Lung (tissue), 12 donors: ENCODE data around the gene XYLT1. TPM values are rescaled to one million over a fixed set of nuclear protein-coding genes. Genes with fewer than 3 reads are reported as not detected.

Source experiments
- ATAC-seq: fragments of 200-7000 bp; cut with Tn5 transposase; one replicate; pipeline ENCODE4 v1.9.1; 2020; ENCODE audit warnings: moderate number of reproducible peaks; ENCODE audit not compliant: insufficient read depth, low FRiP score
- DNase-seq, 3 donors: peaks; one replicate each; pipeline ENCODE4 v3.0.0-alpha.2; 2013 to 2017
- H3K27ac ChIP-seq, 2 donors: one replicate each; pipeline ENCODE4 v1.5.1; 2013; ENCODE audit warnings: mild to moderate bottlenecking in 2 of 2, moderate library complexity in 2 of 2, control low read depth in 1 of 2, inconsistent platforms in 1 of 2, low read depth in 1 of 2, low read length in 1 of 2
- H3K27me3 ChIP-seq, 3 donors: one replicate each; pipeline ENCODE4 v1.5.1; 2013; ENCODE audit warnings: low read length in 2 of 3; ENCODE audit not compliant: control insufficient read depth in 3 of 3, insufficient read depth in 3 of 3
- H3K36me3 ChIP-seq, 4 donors: one replicate each; pipeline ENCODE4 v1.5.1; 2013; ENCODE audit warnings: low read length in 4 of 4, mild to moderate bottlenecking in 1 of 4, moderate library complexity in 1 of 4; ENCODE audit not compliant: control insufficient read depth in 4 of 4, insufficient read depth in 4 of 4
- H3K4me1 ChIP-seq, 5 donors: one replicate each; pipeline ENCODE4 v1.5.1; 2013; ENCODE audit warnings: low read length in 5 of 5, mild to moderate bottlenecking in 2 of 5, moderate library complexity in 1 of 5; ENCODE audit not compliant: control insufficient read depth in 5 of 5, insufficient read depth in 5 of 5
- H3K4me3 ChIP-seq: one replicate; pipeline ENCODE4 v1.5.1; 2013; ENCODE audit warnings: mild to moderate bottlenecking, control low read depth, moderate library complexity
- H3K9ac ChIP-seq, 2 donors: one replicate each; pipeline ENCODE4 v1.5.1; 2013; ENCODE audit warnings: low read length in 2 of 2, control low read depth in 1 of 2; ENCODE audit not compliant: insufficient read depth in 1 of 2
- H3K9me3 ChIP-seq, 4 donors: one replicate each; pipeline ENCODE4 v1.5.1; 2013; ENCODE audit warnings: low read length in 3 of 4, mild to moderate bottlenecking in 1 of 4, moderate library complexity in 1 of 4; ENCODE audit not compliant: control insufficient read depth in 4 of 4, insufficient read depth in 3 of 4
- WGBS, 2 donors: extraction: QIAGEN DNeasy Blood & Tissue Kit; methylation state at CpG; one replicate each; pipeline ENCODE4 v1.1.7; 2013; 5-methylcytosine and 5-hydroxymethylcytosine counted together
- polyA plus RNA-seq, 2 donors: library from polyadenylated mRNA; stranded (reverse); fragments of 200-250 nt; gene quantifications; one replicate each; pipeline ENCODE4 v1.2.1, GENCODE V29; 2013
- total RNA-seq, 2 donors: library from RNA; depleted of rRNA in 1 of 2; stranded (reverse); fragments of >200 nt in 1 of 2; gene quantifications; one replicate each; pipeline ENCODE4 v1.2.1, GENCODE V29; 2014 to 2021
- TF ChIP-seq, protein P1 (sequence below): IDR thresholded peaks from 2 replicates; pipeline ENCODE4 v1.5.1; 2012; ENCODE audit warnings: mild to moderate bottlenecking; ENCODE audit errors: control extremely low read depth, extremely low read depth
- donor health status: control.
- donor health status: control.
- donor health status: Bipolar disorder and iron deficiency.
- donor health status: healthy.
- donor health status: DM: yes; HTN: yes; CAD: no.

Gene XYLT1
- total and polyA plus RNA-seq, 4 donors: 1.4 to 11.5 (median 6.9) TPM

DNA sequence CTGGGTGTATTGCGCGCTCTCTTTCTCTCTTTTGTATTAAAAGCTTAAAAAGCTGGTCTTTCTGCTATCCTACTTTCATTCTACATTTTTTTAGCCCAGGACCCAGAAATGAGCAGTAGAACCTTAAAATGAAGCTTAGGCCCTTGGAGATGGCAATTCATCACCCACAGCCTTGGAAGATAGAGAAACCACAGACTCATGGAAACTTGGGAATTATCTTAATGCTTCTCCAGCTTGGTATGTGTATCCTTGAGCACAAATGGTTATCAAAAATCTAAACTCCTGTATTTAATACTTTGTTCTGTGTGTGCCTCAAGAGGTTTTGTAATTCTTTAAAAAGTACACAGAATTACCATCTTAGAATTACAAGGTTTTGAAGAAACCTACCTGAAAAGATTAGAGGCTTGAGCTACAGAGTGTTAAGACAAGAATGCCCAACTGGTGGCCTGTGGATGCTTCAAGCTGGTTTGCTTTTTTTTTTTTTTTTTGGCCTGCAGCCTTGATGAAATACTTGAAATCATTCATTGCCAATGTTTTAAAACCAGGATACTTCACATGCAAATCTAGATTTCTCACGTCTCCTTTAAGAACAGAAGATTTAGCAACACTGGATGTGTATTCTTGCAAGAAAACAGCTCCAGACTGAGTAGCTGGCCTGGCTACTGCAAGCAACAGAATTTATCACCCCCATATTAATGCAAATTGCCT lies 105.0 kb downstream of the XYLT1 start:
- H3K9me3 ChIP-seq: no peaks in the 10 kb centered on the region
- no peaks in the 10 kb centered on the region for H3K36me3 ChIP-seq
- peak in 2 of 3 donors; percentile 34 to 40 for DNase-seq
- no peak overlapping the region for H3K4me3 ChIP-seq
- 68 to 82% methylated on average over 3 of the region's 3 CpGs for WGBS, 2 donors
- TF ChIP-seq, protein P1, sequence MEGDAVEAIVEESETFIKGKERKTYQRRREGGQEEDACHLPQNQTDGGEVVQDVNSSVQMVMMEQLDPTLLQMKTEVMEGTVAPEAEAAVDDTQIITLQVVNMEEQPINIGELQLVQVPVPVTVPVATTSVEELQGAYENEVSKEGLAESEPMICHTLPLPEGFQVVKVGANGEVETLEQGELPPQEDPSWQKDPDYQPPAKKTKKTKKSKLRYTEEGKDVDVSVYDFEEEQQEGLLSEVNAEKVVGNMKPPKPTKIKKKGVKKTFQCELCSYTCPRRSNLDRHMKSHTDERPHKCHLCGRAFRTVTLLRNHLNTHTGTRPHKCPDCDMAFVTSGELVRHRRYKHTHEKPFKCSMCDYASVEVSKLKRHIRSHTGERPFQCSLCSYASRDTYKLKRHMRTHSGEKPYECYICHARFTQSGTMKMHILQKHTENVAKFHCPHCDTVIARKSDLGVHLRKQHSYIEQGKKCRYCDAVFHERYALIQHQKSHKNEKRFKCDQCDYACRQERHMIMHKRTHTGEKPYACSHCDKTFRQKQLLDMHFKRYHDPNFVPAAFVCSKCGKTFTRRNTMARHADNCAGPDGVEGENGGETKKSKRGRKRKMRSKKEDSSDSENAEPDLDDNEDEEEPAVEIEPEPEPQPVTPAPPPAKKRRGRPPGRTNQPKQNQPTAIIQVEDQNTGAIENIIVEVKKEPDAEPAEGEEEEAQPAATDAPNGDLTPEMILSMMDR: no peak
- H3K27ac ChIP-seq: no peak overlapping the region
- peaks cover 3 to 52% (median 16%) of the 10 kb centered on the region in 5 donors for H3K4me1 ChIP-seq
- ATAC-seq: no peak
- H3K27me3 ChIP-seq: no peaks in the 10 kb centered on the region
- no peak overlapping the region for H3K9ac ChIP-seq

GRCh38 chr16:17365211-17365541 lies 105.6 kb downstream of the XYLT1 start:
- H3K27me3 ChIP-seq: no peaks in the 10 kb centered on the region
- no peak for DNase-seq
- H3K4me3 ChIP-seq: no peak overlapping the region
- H3K36me3 ChIP-seq: no peaks in the 10 kb centered on the region
- no peak overlapping the region for H3K9ac ChIP-seq
- H3K27ac ChIP-seq: no peak overlapping the region
- WGBS, 2 donors: 44 to 62% methylated on average over 4 of the region's 4 CpGs
- H3K9me3 ChIP-seq: no peaks in the 10 kb centered on the region
- H3K4me1 ChIP-seq: peaks cover under 1 to 49% (median 16%) of the 10 kb centered on the region in 5 donors
- ATAC-seq: no peak
- TF ChIP-seq, protein P1: no peak

GRCh38 chr16:17364319-17365210 lies 106.2 kb downstream of the XYLT1 start:
- Histone ChIP-seq H3K36me3 (no peaks in the 10 kb centered on the region), H3K9me3 (no peaks in the 10 kb centered on the region), H3K4me1 (peaks cover 0 to 43% (median 17%) of the 10 kb centered on the region in 5 donors), H3K4me3 (no peak overlapping the region), H3K27ac (no peak overlapping the region), H3K27me3 (no peaks in the 10 kb centered on the region), H3K9ac (peak overlapping the region in 1 of 2 donors; percentile 46)
- ATAC-seq (no peak), DNase-seq (peak in 2 of 3 donors; percentile 65 to 67)
- TF ChIP-seq, protein P1: no peak
- WGBS, 2 donors: 39 to 40% methylated on average over 18 of the region's 18 CpGs
